SIG-M5 (cell line): ENCODE data around the gene ZNF69.
"Not testable (repeated sequence)": the region's sequence is repeated elsewhere in the genome, so short reads cannot be mapped to it uniquely, and the experiment has no call there.

Experiments used
- DNase-seq: peaks from one replicate; lab custom pipeline; 2025; lab: John Stamatoyannopoulos, UW

The ZNF69 gene

DNA sequence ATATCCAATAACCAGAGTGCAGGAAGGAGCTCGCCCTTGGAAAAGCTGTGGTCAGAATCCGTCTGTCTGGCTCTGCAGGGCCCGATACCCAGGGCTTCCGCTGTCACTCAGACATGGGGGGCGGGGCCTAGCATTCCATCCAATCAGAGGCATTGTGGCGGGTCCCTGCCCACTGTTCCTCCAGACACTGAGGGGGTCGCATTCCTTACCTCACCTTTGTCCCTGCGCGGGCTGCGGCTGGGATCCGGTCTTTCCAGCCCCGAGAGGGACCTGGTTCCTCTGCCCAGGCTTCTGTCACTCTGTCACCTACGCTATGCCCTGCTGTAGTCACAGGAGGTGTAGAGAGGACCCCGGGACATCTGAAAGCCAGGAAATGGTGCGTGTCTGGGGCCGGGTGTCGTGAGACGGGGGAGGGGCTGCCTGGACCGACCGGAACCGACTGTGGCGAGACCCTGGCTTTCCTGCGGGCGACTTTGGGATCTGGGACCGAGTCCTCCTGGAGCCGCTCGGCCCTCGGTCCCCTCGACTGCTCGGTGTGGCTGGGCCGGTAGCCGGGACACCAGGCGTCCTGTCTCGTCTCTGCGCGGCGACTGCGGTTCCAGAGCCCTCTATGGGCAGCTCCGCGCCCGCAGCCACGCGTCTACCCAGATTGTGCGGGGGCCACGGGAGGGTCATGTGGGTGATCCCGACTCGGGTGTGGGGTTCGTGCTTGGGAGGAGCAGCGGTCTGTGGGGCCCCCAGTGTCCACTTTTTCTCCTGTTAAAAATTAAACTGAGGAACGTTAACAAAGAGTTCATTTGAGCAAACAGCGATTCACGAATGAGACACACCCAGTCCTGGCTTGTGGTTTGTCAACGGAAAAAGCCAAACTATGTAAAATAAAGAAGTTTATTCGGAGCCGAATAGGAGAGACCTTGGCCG is at the start of gene ZNF69:
Gene ZNF69, plus strand, starts transcription at position 172 of the 921 bp plus-strand sequence. Its CDS starts 142 bp downstream, at position 314.
- no peak for DNase-seq

DNA sequence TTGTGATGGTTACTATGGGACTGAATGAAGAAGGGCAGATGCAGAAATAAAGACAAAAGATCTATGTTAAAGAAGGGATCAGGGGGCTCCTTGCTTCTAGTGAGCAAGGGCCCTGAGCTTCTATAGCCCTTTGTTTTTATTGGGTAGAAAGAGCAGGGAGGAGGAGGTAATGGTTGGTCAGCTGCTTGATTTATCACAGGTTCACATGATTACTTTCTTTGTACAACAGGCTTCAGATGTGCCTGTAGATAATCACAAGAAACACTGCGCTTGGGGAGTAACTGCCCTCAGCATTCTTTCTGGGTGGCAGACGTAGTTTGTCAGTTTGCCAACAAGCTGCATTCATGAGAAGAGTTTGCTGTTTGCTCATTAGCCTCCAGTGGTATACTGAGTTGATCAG is 43.9 kb upstream of the ZNF69 start:
- DNase-seq = no peak

DNA sequence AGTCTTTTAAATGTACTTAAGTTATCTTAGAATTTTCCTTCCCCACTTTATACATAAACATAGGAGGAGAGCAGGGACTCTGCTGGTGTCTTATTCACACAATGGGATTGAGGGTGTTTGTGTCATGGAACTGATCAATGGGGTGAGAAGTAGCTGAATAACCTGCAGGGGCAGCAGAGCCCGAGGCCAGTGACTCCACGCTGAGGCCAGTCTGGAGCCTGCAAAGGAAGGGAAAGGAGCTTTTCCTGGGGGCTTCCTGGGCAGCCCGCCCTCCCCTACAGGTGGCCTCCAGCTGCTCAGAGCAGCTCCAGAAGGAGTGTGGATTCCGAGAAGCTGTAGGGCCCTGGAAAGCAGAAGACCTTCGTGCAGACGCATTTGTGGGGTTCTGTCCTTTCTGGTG is 40.0 kb upstream of the ZNF69 start:
- DNase-seq = not testable (repeated sequence)

DNA sequence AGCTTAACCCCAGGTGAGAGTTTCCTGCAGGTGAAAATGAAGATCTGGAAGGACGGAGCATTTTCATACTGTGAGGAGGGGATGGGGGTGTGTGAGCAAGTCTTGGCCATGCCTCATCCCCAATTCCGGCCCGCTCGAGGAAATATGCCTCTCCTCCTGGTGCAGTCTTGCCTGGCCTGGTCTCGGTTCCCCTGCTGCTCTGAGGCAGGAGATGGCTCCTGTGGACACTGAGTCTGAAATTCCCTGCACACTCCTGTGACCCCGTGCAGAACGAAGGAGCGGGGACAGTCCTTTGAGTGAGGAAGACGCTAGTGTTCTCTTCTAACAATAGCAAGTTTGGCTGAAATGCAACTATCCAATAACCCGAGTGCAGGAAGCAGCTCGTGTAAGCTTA is 39.4 kb upstream of the ZNF69 start:
- no peak for DNase-seq

DNA sequence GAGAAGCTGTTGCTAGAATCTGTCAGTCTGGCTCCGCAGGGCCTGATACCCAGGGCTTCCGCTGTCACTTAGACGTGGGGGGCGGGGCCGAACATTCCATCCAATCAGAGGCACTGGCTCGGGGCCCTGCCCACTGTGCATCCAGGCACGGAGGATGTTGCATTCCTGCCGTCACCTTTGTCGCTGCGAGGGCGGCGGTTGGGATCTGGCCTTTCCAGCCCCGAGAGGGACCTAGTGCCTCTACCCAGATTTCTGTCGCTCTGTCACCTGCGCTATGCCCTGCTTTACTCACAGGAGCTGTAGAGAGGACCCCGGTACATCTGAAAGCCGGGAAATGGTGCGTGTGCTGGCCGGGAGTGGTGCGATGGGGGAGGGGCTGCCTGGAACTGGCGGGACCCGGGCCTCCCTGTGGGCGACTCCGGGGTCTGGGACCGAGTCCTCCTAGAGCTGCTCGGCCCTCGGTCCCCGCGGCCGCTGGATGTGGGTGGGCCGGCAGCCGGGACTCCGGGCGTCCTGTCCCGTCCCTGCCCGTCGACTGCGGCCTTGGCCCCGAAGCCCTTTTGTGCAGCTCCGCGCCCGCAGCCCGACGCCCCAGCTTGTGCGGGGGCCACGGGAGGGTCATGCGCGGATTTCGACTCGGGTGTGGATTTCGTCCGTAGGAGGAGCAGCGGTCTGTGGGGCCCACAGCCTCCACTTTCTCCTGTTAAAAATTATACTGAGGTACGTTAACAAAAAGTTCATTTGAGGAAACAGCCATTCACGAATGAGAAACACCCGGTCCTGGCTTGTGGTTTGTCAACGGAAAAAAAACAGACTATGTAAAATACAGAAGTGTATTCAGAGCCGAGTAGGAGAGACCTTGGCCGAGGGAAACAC is 38.8 kb upstream of the ZNF69 start, which contains the start of gene ZNF439:
Gene ZNF439, plus strand, starts transcription at position 133 of the 876 bp plus-strand sequence. Its CDS starts 142 bp downstream, at position 275.
- DNase-seq = no peak

DNA sequence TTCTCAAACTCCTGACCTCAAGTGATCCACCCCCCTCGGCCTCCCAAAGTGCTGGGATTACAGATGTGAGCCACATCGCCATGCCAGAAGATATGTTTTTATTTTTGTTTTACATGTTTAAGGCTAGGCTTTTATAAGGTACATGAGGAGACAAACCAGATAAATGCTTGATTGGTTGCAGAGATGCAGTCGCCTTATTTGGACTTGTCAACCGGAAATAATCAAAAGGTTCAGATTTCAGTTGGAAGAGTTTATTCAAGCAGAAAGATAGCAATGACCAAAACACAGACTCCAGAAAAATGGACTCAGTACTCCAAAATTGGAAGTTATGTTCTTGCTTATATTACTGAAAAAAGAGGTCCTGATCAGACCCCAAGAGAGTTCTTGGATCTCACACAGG is 37.3 kb upstream of the ZNF69 start:
- DNase-seq = not testable (repeated sequence)

DNA sequence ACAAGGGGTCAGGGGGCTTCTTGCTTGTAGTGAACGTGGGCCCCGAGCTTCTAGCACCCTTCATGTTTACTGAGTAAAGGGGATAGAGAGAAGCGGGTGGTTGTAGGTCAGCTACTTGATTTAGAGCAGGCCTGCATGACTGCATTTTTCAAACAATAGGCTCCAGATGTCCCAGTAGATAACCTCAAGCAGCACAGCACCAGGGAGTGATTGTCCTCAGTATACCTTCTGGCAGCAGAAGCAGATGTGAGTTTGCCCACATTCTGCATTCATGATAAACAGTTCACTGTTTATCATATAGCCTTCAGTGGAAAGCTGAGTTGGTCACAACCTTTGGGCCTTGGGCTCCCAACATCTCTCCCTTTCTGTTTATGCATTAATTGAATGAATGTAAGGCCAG is 34.2 kb upstream of the ZNF69 start:
- no peak for DNase-seq

DNA sequence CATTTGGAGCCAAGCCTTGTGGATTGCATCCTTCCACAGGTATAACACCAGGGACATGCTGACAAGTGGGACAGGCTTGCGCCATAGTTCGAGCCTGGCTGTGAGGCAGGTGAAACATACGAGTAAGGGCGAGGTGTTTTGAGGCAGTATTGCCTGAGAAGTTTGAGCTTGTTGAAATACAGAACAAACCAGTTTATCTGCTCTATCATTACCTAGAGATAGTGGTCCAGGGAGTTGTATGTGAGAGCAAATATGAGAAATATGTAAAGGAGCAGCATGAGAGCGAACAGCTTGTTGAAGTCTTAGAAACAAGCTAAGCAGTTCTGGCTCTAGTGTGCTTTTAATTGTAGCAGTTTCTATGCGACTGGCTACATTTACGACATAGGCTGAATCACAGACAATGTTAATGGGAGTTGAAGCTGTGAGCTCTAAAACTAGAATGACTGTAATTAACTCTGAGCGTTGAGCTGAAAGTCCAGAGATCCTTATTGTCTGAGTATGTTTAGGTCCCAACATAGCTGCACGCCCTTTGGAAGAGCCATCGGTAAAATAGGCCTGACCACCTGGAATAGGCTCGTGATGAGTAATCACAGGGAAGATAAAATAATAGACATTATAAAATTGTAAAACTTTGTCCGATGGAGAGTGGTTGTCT is 30.9 kb upstream of the ZNF69 start:
- DNase-seq = no peak

DNA sequence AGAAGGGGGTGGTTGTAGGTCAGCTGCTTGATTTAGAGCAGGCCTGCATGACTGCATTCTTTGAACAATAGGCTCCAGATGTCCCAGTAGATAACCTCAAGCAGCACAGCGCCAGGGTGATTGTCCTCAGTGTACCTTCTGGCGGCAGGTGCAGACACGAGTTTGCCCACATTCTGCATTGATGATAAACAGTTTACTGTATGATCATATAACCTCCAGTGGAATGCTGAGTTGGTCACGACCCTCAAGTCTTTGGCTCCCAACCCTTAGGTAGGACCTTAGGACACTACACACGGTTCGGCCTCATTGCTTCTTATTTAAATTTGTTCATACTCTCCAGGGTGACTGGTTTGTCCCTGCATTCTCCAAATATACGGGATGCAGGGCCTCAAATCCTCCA is 26.9 kb upstream of the ZNF69 start:
- no peak for DNase-seq

DNA sequence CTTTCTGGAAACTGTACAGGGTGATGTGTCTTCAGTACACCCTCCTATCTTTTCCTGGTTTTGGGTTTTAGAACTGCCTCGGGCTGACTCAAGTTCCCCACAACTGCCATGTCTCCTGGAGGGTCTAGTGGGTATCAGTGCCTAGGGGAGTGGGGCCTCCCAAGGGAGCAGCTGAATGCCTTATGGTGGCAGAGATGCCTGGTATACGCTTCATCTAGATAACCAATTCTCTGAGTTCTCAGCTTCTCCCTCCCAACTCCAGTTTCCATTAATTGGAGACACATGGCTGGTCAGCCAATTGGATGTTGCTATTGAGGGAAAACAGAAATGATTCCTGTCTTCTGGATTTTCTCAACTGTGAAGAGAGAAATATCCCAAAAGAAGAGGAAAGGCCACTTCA is 26.3 kb upstream of the ZNF69 start:
- DNase-seq = no peak

DNA sequence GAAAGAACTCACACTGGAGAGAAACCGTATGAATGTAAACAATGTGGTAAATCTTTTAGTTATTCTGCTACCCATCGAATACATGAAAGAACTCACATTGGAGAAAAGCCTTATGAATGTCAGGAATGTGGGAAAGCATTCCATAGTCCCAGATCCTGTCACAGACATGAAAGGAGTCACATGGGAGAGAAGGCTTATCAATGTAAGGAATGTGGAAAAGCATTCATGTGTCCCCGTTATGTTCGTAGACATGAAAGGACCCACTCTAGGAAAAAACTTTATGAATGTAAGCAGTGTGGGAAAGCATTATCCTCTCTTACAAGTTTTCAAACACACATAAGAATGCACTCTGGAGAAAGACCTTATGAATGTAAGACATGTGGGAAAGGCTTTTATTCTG is 19.8 kb upstream of the ZNF69 start:
- DNase-seq = not testable (repeated sequence)

DNA sequence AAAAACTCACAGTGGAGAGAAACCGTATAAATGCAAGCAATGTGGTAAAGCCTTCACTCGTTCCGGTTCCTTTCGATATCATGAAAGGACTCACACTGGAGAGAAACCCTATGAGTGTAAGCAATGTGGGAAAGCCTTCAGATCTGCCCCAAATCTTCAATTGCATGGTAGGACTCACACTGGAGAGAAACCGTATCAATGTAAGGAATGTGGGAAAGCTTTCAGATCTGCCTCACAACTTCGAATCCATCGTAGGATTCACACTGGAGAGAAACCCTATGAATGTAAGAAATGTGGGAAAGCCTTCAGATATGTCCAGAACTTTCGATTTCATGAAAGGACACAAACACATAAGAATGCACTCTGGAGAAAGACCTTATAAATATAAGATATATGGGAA is 19.4 kb upstream of the ZNF69 start:
- no peak for DNase-seq

DNA sequence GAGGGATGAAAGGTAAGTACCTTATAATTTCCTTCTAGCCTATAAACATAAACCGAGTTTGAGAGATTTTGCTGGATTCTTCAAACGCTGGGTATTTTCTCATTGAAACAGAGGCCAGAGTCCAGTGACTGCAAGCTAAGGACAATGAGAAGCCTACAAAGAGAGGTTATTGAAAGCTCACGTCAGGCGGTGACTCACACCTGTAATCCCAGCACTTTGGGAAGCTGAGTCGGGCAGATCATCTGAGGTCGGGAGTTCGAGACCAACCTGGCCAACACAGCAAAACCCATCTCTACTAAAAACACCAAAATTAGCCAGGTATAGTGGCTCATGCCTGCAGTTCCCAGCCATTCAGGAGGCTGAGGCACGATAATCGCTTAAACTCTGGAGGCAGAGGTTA is 15.0 kb upstream of the ZNF69 start:
- DNase-seq = no peak

DNA sequence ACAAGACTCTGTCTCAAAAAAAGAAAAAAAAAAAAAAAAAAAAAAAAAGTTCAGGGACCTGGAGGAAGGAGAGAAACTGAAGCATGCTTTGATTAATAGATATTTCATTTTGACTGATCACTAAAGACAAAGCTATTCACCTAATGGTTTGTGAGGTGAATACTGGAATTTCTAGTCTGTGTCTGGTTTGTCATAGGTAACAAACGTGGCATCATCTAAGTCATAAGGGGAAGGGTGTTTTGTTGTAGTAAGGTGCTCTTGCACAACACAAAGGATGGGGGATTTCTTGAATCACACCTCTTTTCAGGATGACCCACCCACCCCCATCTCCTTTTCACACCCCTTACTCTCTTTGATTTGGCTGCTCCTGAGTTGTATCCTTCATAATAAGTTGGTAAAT is 13.8 kb upstream of the ZNF69 start:
- DNase-seq = no peak

DNA sequence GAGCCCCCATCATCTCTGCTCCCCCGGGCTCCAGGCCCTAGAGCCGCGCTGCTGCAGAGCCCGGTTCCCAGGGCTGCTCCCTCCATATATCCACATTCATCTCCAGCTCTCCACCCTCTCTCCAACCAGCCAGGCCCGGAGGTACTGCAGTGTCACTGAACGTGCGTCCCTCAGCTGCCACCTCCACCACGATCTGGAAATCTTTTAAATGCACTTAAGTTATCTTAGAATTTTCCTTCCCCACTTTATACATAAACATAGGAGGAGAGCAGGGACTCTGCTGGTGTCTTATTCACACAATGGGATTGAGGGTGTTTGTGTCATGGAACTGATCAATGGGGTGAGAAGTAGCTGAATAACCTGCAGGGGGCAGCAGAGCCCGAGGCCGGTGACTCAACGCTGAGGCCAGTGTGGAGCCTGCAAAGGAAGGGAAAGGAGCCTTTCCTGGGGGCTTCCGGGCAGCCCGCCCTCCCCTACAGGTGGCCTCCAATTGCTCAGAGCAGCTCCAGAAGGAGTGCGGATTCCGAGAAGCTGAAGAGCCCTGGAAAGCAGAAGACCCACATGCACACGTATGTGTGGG is 7.8 kb upstream of the ZNF69 start:
- DNase-seq = not testable (repeated sequence)

DNA sequence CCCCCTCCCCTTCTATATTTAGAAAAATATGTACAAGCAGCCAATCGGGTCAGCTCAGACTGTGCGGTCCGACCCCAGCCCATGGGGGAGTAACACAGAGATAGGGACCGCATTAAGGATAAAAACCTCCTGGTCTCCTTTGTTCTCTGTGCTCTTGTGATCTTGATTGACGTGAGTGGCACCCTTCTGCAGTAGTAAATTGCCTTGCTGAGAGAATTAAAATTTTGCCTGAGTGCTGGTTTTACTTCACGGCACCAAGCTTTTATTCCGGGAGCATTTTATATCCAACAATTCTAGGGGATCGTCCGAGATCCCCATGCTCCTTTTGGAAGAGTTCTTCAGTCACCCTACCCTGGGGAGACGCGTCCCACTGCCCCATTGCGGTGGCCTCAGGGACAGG is 7.0 kb upstream of the ZNF69 start:
- DNase-seq = no peak

DNA sequence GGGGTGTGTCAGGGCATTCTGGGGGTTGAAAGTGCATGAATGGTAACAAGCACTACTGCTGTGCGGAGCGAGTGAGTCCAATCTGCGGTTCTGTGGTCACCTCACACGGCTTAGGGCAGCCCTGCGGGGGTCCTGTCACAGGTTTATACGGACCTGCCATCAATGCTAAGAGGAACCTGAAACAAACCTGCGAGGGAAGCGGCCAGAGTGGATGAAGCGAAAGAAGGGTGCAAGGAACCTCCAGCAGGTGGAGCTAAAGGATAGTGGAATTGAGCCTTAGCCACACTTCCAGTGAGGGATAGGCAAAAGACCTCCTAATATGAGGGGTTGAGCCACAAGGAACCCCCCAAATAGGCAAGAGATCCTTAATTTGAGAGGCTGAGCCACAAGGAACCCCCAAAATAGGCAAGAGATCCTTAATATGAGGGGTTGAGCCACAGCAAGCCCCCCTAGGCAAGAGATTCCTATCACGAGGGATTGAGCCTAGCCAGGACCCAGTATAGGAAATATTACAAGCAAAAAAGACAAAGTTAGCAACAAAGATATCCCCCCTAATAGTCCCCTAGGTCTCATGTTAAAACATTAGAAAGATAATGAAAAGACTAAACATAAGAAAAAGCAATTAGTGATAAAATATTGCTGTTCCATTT is 6.3 kb upstream of the ZNF69 start:
- no peak for DNase-seq

DNA sequence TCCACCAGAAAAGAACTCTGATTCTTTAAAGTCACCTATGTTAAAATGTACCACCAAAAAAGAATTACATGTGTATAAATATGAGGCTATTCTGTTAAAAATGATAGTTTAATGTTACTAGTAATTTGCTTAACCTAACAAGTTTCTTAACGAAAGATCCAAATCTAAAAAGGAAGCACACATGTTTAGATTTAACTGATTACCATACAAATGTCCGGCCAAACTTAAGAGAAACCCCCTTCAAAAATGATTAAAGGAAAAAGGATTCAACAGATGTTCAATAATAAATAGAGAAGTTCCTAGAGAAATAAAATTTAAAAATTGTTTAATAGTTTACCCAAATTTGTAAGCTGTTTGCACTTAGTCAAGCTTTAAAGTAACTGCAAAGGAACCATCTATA is 5.0 kb upstream of the ZNF69 start:
- no peak for DNase-seq

DNA sequence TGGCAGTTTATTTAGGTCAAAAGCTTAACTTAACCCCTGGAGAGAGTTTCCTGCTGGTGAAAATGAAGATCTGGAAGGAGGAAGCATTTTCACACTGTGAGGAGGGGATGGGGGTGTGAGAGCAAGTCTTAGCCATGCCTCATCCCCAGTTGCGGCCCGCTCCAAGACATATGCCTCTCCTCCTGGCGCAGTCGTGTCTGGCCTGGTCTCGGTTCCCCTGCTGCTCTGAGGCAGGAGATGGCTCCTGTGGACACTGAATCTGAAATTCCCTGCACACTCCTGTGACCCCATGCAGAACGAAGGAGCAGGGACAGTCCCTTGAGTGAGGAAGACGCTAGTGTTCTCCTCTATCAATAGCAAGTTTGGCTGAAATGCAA is 360 bp upstream of the ZNF69 start:
- no peak for DNase-seq

DNA sequence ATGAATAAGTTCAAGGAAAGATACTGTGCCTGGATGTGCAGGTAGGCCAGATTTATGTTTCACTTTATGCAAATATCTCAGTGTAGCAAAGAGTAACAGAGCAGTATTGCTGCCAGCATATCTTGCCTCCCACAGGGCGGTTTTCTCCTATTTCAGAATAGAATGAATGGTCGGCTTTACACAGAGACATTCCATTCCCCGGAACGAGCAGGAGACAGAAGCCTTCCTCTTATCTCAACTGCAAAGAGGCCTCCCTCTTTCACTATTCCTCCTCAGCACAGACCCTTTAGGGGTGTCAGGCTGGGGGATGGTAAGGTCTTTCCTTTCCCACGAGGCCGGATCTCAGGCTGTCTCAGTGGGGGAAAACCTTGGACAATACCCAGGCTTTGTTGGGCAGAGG is 2.3 kb downstream of the ZNF69 start:
- DNase-seq = not testable (repeated sequence)

DNA sequence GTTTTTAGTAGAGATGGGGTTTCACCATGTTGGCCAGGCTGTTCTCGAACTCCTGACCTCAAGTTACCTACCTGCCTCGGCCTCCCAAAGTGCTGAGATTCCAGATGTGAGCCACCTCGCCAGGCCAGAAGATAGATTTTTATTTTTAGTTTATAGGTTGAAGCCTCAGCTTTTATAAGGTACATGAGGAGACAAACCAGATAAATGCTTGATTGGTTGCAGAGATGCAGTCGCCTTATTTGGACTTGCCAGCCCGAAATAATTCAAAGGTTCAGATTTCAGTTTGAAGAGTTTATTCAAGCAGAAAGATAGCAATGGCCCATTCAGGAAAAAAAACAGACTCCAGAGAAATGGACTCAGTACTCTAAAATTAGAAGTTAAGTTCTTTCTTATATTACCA is 3.1 kb downstream of the ZNF69 start:
- DNase-seq = no peak

DNA sequence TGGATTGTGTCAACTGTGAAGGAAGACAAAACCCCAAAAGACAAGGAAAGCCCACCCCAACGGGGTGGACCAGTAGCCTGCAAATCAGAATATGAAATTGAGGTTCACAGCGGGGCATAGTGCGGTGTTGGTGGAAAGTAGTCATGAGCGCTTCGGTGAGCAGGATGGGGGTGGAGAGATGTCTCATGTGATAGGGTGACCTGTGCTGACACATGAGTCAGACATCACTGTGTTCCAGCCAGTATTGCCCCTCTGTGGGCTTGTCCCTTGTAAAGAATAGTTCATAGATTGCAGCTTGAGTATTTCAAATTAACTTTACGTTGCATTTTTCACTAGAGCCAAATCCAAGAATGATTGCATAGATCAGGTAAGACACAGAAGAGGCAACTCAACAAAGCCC is 7.3 kb downstream of the ZNF69 start:
- DNase-seq = no peak
